Skin epidermis (tissue), 12 donors: ENCODE data around the gene LATS2.

Experiments used
- H3K27ac ChIP-seq, 21 experiments: fragments of 200-600 bp; sonication (generic) in 11 of 21; one replicate each; pipeline ENCODE4 v1.5.0; 2020; ENCODE audit warnings: mild to moderate bottlenecking in 3 of 21, inconsistent platforms in 2 of 21, moderate library complexity in 2 of 21
- H3K4me3 ChIP-seq, 7 experiments: fragments of 200-600 bp; sonication (generic) in 2 of 7; one replicate each; pipeline ENCODE4 v1.5.0; 2020; ENCODE audit warnings: inconsistent platforms in 2 of 7, mild to moderate bottlenecking in 2 of 7, moderate library complexity in 1 of 7

The LATS2 gene

GRCh38 chr13:21000647-21001046, 60.7 kb downstream of the LATS2 start:
- H3K27ac ChIP-seq: no peak overlapping the region
- no peak overlapping the region for H3K4me3 ChIP-seq

- H3K4me3 ChIP-seq: no peak overlapping the region
- H3K27ac ChIP-seq: peak overlapping the region in 8 of 21 experiments; percentile 9 to 78 (median 48)
Observed at GRCh38 chr13:20998649-20999415, 62.6 kb downstream of the LATS2 start.

- H3K27ac ChIP-seq: peak overlapping the region in 11 of 21 experiments; percentile 9 to 78 (median 44)
- H3K4me3 ChIP-seq: no peak overlapping the region
Observed at GRCh38 chr13:20997301-20998161, 63.9 kb downstream of the LATS2 start.

- H3K27ac ChIP-seq: no peak overlapping the region
- H3K4me3 ChIP-seq: no peak overlapping the region
Observed at GRCh38 chr13:20995245-20995838, 66.0 kb downstream of the LATS2 start.

GRCh38 chr13:20994441-20994821, 67.0 kb downstream of the LATS2 start:
- Histone ChIP-seq H3K4me3 (no peak overlapping the region), H3K27ac (no peak overlapping the region)

GRCh38 chr13:20993661-20994440, 67.5 kb downstream of the LATS2 start:
- Histone ChIP-seq H3K27ac (peak overlapping the region in 2 of 21 experiments; percentile 38 to 62), H3K4me3 (no peak overlapping the region)

GRCh38 chr13:20993211-20993610, 68.2 kb downstream of the LATS2 start:
- Histone ChIP-seq H3K4me3 (no peak overlapping the region), H3K27ac (peak overlapping the region in 2 of 21 experiments; percentile 38 to 62)

GRCh38 chr13:20991741-20992520, 69.5 kb downstream of the LATS2 start:
- Histone ChIP-seq H3K27ac (no peak overlapping the region), H3K4me3 (no peak overlapping the region)

- Histone ChIP-seq H3K4me3 (no peak overlapping the region), H3K27ac (no peak overlapping the region)
Observed at GRCh38 chr13:20990910-20991525, 70.4 kb downstream of the LATS2 start.

GRCh38 chr13:20989656-20990321, 71.6 kb downstream of the LATS2 start:
- Histone ChIP-seq H3K4me3 (no peak overlapping the region), H3K27ac (no peak overlapping the region)

GRCh38 chr13:20988909-20989655, 72.3 kb downstream of the LATS2 start:
- Histone ChIP-seq H3K27ac (no peak overlapping the region), H3K4me3 (no peak overlapping the region)

- Histone ChIP-seq H3K27ac (no peak overlapping the region), H3K4me3 (no peak overlapping the region)
Observed at GRCh38 chr13:20988033-20988908, 73.1 kb downstream of the LATS2 start.

- H3K27ac ChIP-seq: no peak overlapping the region
- no peak overlapping the region for H3K4me3 ChIP-seq
Observed at GRCh38 chr13:20987599-20987998, 73.8 kb downstream of the LATS2 start.

GRCh38 chr13:20984879-20985278, 76.5 kb downstream of the LATS2 start:
- Histone ChIP-seq H3K27ac (no peak overlapping the region), H3K4me3 (no peak overlapping the region)

- H3K27ac ChIP-seq: no peak overlapping the region
- no peak overlapping the region for H3K4me3 ChIP-seq
Observed at GRCh38 chr13:20983386-20983785, 78.0 kb downstream of the LATS2 start.

GRCh38 chr13:20981370-20982095, 79.9 kb downstream of the LATS2 start:
- H3K27ac ChIP-seq: no peak overlapping the region
- H3K4me3 ChIP-seq: no peak overlapping the region
